Subcutaneous adipose tissue (tissue), 4 donors: ENCODE data around the gene PLPP3. TPM values are rescaled to one million over a fixed set of nuclear protein-coding genes. Genes with fewer than 3 reads are reported as not detected.

Experiments used
- CTCF ChIP-seq: fragments of 450-650 bp; IDR thresholded peaks from one replicate; pipeline ENCODE4 v1.5.1; 2016; ENCODE audit warnings: low read depth, mild to moderate bottlenecking, control low read depth, antibody characterized with exemption, moderate library complexity
- total RNA-seq, 4 donors: library from RNA; depleted of rRNA; stranded (reverse); fragments of >200 nt; gene quantifications; one replicate each; pipeline ENCODE4 v1.1.0, GENCODE V29; 2016

The PLPP3 gene
- total RNA-seq, 4 donors from 2014 or later = 149 to 309 (median 238) TPM

- TF ChIP-seq CTCF = no peak
These were observed 15.8 kb downstream of the PLPP3 start for GRCh38 chr1:56563568-56563967.

GRCh38 chr1:56562891-56563452 is 16.4 kb downstream of the PLPP3 start:
- no peak for TF ChIP-seq CTCF

GRCh38 chr1:56561227-56562019 is 17.9 kb downstream of the PLPP3 start:
- TF ChIP-seq CTCF = no peak

GRCh38 chr1:56557746-56558145 is 21.6 kb downstream of the PLPP3 start:
- TF ChIP-seq CTCF = no peak

GRCh38 chr1:56555448-56555847 is 23.9 kb downstream of the PLPP3 start:
- no peak for TF ChIP-seq CTCF

GRCh38 chr1:56553046-56553445 is 26.3 kb downstream of the PLPP3 start:
- TF ChIP-seq CTCF = no peak

- TF ChIP-seq CTCF = no peak
These were observed 27.0 kb downstream of the PLPP3 start for GRCh38 chr1:56552349-56552748.
